Stimulated activated naive CD8-positive, alpha-beta T cell treated with anti-CD3 and anti-CD28 coated beads, Interleukin-15, amount 100 ng/mL, for 72 hours (primary cell): ENCODE measurements around the gene GATB.

ENCODE experiments used
- ATAC-seq: fragments of 150-1000 bp; cut with Tn5 transposase; 2 replicates; pipeline ENCODE4 v1.10.0; 2021; ENCODE audit warnings: mild to moderate bottlenecking, moderate library complexity
- DNase-seq, 2 donors: peaks; one replicate each; pipeline ENCODE4 v3.0.0; 2021 to 2022
- H3K27ac Mint-ChIP-seq, 2 donors: one replicate each; pipeline ENCODE4 v1.8.0; 2022; ENCODE audit warnings: mild to moderate bottlenecking in 2 of 2, mixed read lengths in 2 of 2, moderate library complexity in 2 of 2
- H3K27me3 Mint-ChIP-seq: one replicate; pipeline ENCODE4 v1.8.0; 2022; ENCODE audit warnings: mixed read lengths
- H3K4me1 Mint-ChIP-seq: one replicate; pipeline ENCODE4 v1.8.0; 2022; ENCODE audit warnings: mild to moderate bottlenecking, mixed read lengths
- H3K4me3 Mint-ChIP-seq, 2 donors: one replicate each; pipeline ENCODE4 v1.8.0; 2022; ENCODE audit warnings: mild to moderate bottlenecking in 2 of 2, mixed read lengths in 2 of 2, moderate library complexity in 1 of 2
- H3K9me3 Mint-ChIP-seq, 2 donors: one replicate each; pipeline ENCODE4 v1.8.0; 2022; ENCODE audit warnings: mixed read lengths in 2 of 2

GATB gene

DNA sequence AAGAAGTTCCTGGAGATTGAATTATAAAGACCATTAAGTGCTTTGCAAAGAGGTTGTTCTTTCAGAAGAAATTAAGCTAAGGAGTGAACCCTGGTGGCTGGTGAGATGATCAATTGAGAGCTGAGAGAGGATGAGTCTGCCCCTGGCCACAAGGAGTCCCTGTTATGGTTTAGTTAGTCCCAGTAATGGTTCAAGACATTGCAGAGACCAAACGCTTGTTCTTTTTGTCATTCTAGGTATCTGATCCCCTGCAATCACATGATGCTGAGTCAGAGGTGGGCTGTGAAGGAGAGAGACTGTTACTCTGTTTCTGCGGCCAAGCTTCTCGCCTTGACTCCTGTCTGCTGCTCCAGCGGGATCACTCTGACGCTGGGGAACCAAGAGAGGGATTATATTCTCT lies 114.5 kb downstream of the GATB start:
- no peak for DNase-seq
- Mint-ChIP-seq H3K27ac (peak overlapping the region in 1 of 2 donors; percentile 6), H3K9me3 (no peaks in the 10 kb centered on the region), H3K4me3 (no peak overlapping the region), H3K27me3 (no peaks in the 10 kb centered on the region), H3K4me1 (no peaks in the 10 kb centered on the region)
- ATAC-seq = no peak

DNA sequence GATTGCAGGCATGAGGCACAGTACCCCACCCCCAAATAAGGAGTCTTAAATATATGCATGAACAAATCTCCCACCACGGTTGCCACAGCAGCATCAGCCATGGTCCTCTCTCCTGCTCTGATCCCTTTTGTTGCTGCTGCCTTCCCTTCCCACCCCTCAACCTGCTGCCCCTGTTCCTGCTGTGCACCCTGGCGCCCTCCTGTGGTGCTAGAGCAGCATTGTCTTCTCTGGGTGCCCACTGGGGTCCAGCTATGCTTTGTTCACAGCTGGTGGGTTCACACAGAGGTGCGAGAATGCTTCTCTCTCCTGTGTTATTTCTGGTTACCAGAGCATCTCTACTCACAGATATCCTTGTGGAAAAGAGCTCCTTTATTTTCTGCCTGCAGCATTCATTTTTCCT lies 116.2 kb downstream of the GATB start:
- Mint-ChIP-seq H3K27me3 (no peaks in the 10 kb centered on the region), H3K4me1 (no peaks in the 10 kb centered on the region), H3K9me3 (no peaks in the 10 kb centered on the region), H3K27ac (peak overlapping the region in 1 of 2 donors; percentile 14), H3K4me3 (no peak overlapping the region)
- peak in 1 of 2 donors; percentile 22 for DNase-seq
- ATAC-seq = peak; percentile 52

DNA sequence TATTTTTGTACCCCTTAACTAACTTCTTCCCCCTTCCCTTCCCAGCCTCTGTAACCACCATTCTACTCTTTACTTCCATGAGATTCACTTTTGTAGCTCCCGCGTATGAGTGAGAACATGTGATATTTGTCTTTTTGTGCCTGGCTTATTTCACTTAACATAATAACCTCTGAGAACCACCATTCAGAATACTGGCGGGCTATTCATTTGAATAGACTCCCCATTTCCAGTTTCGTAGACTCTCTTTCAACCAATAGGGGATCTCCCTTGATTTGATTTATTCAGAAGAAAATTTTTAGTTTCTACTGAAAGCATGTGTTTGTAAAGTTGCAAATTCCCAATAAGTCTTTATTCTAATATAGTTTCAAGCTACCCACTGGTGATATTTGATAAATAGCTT lies 117.2 kb downstream of the GATB start:
- Mint-ChIP-seq H3K27ac (no peak overlapping the region), H3K4me3 (no peak overlapping the region), H3K4me1 (no peaks in the 10 kb centered on the region), H3K27me3 (no peaks in the 10 kb centered on the region), H3K9me3 (no peaks in the 10 kb centered on the region)
- ATAC-seq = no peak
- DNase-seq = no peak

DNA sequence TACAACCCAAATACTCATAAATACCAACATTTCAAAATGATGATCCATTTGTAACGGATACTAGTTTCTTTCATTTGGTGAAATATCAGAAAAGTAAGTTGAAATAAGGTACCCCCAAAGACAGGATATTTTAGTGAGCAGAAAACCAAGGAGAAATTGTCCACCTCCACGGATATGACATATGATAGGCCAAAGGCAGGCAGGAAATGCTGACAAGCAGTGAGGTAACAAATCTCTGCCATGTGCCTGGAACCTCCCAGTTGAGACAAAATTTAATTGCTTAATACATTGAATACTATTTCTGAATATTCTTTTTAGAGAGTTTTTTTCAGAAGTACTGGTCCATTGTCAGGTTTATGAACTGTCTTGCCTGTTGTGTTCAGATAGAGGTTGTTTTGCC lies 118.8 kb downstream of the GATB start:
- no peak for DNase-seq
- ATAC-seq = no peak
- no peak overlapping the region for H3K4me3 Mint-ChIP-seq
- no peaks in the 10 kb centered on the region for H3K27me3 Mint-ChIP-seq
- H3K27ac Mint-ChIP-seq = peak overlapping the region in 1 of 2 donors; percentile 21
- H3K4me1 Mint-ChIP-seq = no peaks in the 10 kb centered on the region
- no peaks in the 10 kb centered on the region for H3K9me3 Mint-ChIP-seq

DNA sequence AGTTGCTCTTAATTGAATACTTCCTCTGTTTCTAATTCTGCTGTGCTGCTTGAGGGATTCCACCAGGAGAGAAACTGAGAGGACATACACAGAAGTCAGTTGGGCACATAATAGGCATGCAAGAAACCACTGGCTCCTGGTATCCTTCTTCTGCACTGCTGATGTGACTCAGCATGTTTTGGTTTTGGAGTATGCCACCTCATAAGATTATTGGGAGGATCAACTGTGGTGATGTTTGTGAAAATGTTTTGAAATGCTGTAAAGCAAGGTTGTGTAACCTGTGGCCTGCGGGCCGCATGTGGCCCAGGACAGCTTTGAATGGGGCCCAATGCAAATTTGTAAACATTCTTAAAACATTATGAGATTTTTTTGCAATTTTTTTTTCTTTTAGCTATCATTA lies 119.6 kb downstream of the GATB start:
- H3K4me1 Mint-ChIP-seq = no peaks in the 10 kb centered on the region
- H3K27me3 Mint-ChIP-seq = no peaks in the 10 kb centered on the region
- H3K27ac Mint-ChIP-seq = no peak overlapping the region
- no peaks in the 10 kb centered on the region for H3K9me3 Mint-ChIP-seq
- ATAC-seq = no peak
- no peak for DNase-seq
- H3K4me3 Mint-ChIP-seq = no peak overlapping the region

DNA sequence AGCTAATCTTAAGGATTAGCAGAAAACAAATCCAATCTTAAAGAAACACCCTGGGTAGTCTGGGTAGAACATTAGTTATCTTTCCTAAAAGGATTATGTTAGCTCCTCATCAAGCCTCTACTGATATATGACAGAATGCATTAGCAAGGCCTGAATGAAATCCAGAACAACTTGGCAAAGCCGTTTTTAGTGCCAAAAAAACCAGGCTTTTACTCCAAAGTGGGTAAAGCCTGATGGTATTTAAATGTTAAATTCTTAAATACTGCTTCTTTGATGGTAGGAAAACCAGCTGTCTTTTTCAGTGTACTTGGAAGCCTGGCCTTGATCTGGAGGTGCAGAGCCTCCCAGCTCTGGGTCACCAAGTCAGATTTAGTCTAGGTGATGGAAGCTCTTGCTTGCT lies 120.4 kb downstream of the GATB start:
- no peaks in the 10 kb centered on the region for H3K27me3 Mint-ChIP-seq
- H3K4me3 Mint-ChIP-seq = no peak overlapping the region
- ATAC-seq = no peak
- H3K4me1 Mint-ChIP-seq = no peaks in the 10 kb centered on the region
- no peaks in the 10 kb centered on the region for H3K9me3 Mint-ChIP-seq
- DNase-seq = no peak
- H3K27ac Mint-ChIP-seq = no peak overlapping the region

DNA sequence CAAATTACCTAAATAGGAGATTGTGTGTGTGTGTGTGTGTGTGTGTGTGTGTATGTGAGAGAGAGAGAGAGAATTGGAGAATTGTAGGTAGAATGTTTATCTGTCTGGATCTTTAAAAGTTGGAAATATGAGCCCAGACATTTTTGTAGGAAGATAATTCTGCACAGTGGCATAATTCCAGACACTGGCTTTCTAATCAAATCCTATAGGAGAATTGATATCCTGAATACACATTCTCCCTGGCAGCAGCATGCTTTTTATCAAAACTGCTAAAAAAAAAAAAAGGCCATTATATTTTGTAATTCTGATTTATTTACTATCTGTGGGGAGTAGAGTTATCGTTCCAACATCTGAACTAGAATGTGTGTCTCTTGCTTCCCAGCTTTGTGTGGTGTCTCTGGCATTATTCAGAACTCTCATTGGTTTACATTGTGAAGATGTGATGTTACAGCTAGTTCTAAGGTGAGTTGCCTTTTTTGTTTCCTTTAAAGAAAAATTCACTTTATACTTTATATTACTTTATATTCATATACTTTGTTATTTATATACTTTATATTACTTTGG lies 122.4 kb downstream of the GATB start:
- ATAC-seq = no peak
- no peaks in the 10 kb centered on the region for H3K9me3 Mint-ChIP-seq
- H3K27me3 Mint-ChIP-seq = no peaks in the 10 kb centered on the region
- H3K4me1 Mint-ChIP-seq = no peaks in the 10 kb centered on the region
- no peak overlapping the region for H3K27ac Mint-ChIP-seq
- no peak for DNase-seq
- no peak overlapping the region for H3K4me3 Mint-ChIP-seq

DNA sequence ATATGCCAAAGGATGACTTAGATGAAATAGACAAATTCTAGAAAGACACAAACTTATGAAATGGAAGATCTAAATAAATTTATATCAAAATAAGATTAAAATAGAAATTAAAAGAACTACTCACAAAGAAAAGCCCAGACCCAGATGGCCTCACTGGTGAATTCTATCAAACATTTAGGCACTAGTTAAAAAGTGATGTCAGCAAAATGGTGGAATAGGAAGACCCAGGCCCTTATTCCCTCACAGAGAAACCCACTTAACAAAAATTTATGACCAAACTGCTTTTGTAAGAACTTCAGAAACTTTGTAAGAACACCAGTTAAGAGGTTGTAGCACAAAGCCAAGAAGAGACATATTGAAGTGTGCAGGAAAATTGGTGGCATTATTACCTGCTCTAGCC lies 129.5 kb downstream of the GATB start:
- Mint-ChIP-seq H3K4me3 (no peak overlapping the region), H3K27me3 (peaks cover 13% of the 10 kb centered on the region)
- no peak for ATAC-seq

DNA sequence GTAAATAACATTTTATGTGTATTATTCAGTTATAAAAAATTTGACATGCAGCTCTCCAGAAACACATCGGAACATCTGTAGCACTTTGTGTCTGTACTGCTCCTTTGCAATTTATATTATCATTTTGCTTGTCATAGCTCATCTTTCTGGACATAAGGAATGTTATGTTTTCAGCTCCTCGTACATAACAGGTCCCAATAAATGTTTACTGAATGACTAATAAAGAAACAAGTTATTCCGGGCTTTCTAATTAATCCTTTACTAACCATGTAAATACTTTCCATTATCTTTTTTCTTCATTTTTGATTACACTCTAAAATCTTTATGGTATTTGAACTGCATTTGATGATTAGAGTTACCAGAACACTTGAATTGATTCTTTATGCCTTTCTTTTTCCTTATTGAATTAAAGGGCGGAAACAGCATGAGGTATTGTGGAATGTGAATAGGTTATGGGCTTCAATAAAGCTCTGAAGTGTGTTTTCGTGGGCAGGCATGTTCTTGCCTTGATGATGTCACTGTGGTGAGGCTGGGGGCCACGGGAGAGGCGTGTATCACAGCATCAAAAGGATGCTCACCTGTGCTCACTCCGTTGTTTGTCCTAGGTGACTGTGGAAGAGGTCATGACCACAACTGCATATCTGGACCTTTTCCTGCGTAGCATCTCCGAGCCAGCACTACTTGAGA lies 131.6 kb downstream of the GATB start:
- Mint-ChIP-seq H3K4me1 (no peaks in the 10 kb centered on the region), H3K4me3 (no peak overlapping the region)

More for the DNA sequence above, 129.5 kb downstream of the GATB start:
- Mint-ChIP-seq H3K9me3 (no peaks in the 10 kb centered on the region), H3K4me1 (no peaks in the 10 kb centered on the region), H3K27ac (no peak overlapping the region)
- DNase-seq = no peak

DNA sequence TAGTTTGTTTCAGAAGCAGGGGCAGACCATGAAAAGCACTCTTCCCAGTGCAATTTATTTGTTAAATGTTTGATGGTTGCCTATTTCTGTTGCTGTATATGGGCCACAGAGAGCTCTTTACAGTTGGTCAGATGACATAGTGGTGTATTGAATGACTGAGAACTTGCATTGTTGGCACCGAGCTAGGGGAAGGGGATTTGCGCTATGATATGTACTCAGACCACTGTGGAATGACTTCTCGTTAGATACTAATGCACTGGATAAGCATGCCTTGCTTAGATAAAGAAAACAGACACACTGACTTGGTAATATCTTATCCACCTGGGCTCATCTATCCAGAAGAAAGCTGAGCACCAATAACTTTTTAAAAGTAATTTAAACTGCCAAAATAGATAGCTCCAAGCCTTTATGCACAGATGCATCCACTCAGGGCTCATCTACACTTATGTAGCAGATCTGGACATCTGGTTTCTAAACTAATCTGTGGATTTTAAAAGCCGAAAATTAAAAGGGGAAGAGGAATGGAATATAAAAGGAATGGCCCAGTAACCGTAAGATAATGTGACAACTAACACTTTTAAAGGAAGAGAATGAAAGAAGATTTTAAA lies 132.7 kb downstream of the GATB start:
- Mint-ChIP-seq H3K27ac (no peak overlapping the region), H3K4me3 (no peak overlapping the region), H3K9me3 (no peaks in the 10 kb centered on the region), H3K4me1 (no peaks in the 10 kb centered on the region), H3K27me3 (peaks cover 24% of the 10 kb centered on the region)
- no peak for ATAC-seq
- DNase-seq = no peak

More for the DNA sequence above, 131.6 kb downstream of the GATB start:
- ATAC-seq = no peak
- no peak for DNase-seq
- Mint-ChIP-seq H3K27ac (no peak overlapping the region), H3K27me3 (peaks cover 13% of the 10 kb centered on the region), H3K9me3 (no peaks in the 10 kb centered on the region)

DNA sequence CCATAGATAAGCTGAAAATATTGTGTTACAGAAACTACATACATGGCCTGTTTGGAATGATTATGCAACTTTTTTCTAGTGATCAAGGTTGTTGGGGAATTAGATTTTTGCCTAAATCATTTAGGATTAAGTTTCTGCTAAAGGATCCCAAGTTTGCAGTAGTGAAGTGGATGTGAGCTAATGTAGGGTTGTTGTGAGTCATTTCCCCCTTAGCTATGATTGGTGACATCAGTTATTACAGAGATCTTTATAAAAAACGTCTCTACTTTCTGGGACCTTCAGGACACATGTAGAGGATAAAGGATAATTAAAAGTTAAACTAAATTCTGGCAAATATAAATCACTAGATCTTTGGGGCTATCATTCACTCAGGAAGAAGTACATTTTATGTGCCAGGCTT lies 133.3 kb downstream of the GATB start:
- no peaks in the 10 kb centered on the region for H3K9me3 Mint-ChIP-seq
- DNase-seq (no peak), ATAC-seq (no peak)
- no peak overlapping the region for H3K4me3 Mint-ChIP-seq
- H3K4me1 Mint-ChIP-seq = no peaks in the 10 kb centered on the region
- peaks cover 25% of the 10 kb centered on the region for H3K27me3 Mint-ChIP-seq
- peak overlapping the region in 1 of 2 donors; percentile 39 for H3K27ac Mint-ChIP-seq

DNA sequence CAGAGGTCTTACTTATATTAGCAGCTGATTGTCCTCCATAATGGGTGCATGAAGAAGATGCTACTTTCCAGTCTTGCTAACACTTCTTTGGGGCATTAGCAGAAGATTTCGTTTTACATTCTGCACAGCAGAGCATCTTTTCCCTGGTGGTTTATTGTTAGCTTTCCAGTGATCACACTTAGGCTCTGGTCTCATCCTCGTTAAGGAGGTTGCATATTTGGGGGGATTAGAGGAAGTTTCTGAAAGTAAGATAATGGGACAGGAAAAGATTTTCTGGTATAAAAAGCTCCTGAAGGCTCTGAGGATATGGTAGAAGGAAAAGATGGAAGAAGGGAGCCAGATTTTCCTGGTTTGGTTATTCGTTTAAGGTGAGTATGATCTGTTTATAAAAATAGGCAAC lies 134.1 kb downstream of the GATB start:
- Mint-ChIP-seq H3K4me1 (no peaks in the 10 kb centered on the region), H3K27me3 (peaks cover 25% of the 10 kb centered on the region), H3K9me3 (no peaks in the 10 kb centered on the region), H3K4me3 (no peak overlapping the region), H3K27ac (no peak overlapping the region)
- no peak for DNase-seq
- no peak for ATAC-seq

DNA sequence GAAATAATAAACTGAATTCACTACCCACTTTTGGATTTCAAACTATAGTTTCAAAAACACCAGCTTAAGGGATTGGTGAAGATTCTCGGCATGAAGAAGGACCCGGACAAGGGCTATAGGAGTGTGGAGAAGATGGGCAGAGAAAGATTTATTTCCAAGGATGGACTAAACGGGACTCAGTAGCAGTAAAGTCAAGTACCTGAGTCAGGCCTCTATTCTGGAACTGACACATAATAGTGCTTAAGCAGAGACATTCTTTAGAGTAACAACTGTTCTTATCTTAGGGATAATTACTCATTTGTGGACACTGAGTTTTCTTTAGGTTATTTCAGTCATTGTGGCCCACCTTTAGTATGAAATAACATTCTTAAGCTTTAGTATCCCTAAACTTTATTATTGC lies 134.6 kb downstream of the GATB start:
- no peaks in the 10 kb centered on the region for H3K4me1 Mint-ChIP-seq
- peaks cover 25% of the 10 kb centered on the region for H3K27me3 Mint-ChIP-seq
- no peak overlapping the region for H3K27ac Mint-ChIP-seq
- no peaks in the 10 kb centered on the region for H3K9me3 Mint-ChIP-seq
- H3K4me3 Mint-ChIP-seq = no peak overlapping the region
- no peak for DNase-seq
- no peak for ATAC-seq

DNA sequence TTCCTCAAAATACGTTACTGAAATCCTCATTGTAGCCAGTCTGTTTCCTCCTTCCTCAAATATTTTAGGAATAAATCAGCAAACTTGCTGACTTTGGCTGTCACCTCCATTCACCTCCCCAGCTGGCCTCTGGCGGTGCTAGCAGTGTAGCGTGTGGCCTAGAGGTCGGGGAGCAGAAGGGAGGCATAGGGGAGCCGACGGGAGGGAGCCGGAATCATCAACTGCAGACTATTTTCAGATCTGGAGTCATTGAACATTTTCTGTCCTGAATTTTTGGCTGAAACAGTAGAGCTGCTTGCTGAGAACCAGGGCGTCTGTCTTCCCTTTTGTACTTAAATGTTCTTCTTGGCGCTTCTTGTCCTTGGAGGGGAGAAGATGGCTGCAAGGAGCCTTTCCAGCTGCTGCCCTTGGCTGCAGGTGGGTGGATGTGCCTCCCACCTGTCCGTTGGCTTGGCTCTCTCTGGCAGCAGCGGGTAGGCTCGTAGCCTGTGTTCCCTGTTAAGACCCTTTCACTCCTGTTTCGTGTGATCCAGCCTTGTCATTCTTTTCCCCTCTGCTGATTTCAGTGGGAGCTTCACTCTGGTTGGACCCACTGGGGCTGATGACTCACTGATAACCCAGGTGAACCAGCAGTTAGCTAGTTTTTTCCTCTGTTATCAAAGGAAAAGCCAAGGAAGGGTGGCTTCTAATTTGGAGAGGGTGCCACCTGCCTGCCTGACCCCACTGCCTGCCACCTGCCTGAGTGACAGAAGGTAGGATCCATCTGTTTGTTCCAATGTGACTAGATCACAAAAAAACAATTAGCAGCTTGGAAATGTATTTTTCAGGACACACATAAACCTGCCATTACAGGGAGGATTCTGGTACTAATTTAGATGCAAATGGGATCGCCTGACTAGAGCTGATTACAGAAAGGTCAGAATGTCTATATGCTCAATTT lies 135.9 kb downstream of the GATB start:
- H3K27ac Mint-ChIP-seq = no peak overlapping the region
- H3K27me3 Mint-ChIP-seq = peaks cover 25% of the 10 kb centered on the region
- H3K9me3 Mint-ChIP-seq = no peaks in the 10 kb centered on the region
- no peak for ATAC-seq
- no peak for DNase-seq
- H3K4me3 Mint-ChIP-seq = no peak overlapping the region
- H3K4me1 Mint-ChIP-seq = no peaks in the 10 kb centered on the region
